GM21447 (cell line): Measurements from ENCODE around the gene DNAH2.

Experiments
- ATAC-seq: cut with Tn5 transposase; IDR thresholded peaks from one replicate; pipeline ENCODE4 v1.9.1; 2021; ENCODE audit not compliant: unreplicated experiment

DNAH2 gene

GRCh38 chr17:7703584-7704479 lies 13.7 kb upstream of the DNAH2 start:
- ATAC-seq = no peak

- ATAC-seq = no peak
Measured at GRCh38 chr17:7704601-7705268, 12.8 kb upstream of the DNAH2 start, which contains the start of gene EFNB3. EFNB3 (plus strand) TSS chr17:7705202; CDS start chr17:7705599, 397 bp downstream.

- no peak for ATAC-seq
Measured at GRCh38 chr17:7705269-7706255, 12.0 kb upstream of the DNAH2 start.

GRCh38 chr17:7706631-7707354 lies 10.8 kb upstream of the DNAH2 start:
- ATAC-seq = no peak

- no peak for ATAC-seq
Measured at GRCh38 chr17:7707446-7707845, 10.1 kb upstream of the DNAH2 start.

GRCh38 chr17:7707858-7708750 lies 9.4 kb upstream of the DNAH2 start:
- ATAC-seq = no peak

GRCh38 chr17:7709031-7709430 lies 8.5 kb upstream of the DNAH2 start:
- ATAC-seq = no peak

GRCh38 chr17:7710301-7710700 lies 7.2 kb upstream of the DNAH2 start:
- ATAC-seq = no peak

- ATAC-seq = no peak
Measured at GRCh38 chr17:7711051-7711755, 6.3 kb upstream of the DNAH2 start.

- ATAC-seq = no peak
Measured at GRCh38 chr17:7712111-7712771, 5.3 kb upstream of the DNAH2 start.

- no peak for ATAC-seq
Measured at GRCh38 chr17:7713782-7714181, 3.8 kb upstream of the DNAH2 start.

GRCh38 chr17:7714721-7715594 lies 2.6 kb upstream of the DNAH2 start:
- ATAC-seq = no peak

GRCh38 chr17:7715936-7716886 lies 1.3 kb upstream of the DNAH2 start:
- ATAC-seq = no peak

GRCh38 chr17:7717756-7718350 lies 309 bp downstream of the DNAH2 start:
- ATAC-seq = no peak

- no peak for ATAC-seq
Measured at GRCh38 chr17:7719661-7720060, 2.1 kb downstream of the DNAH2 start.

GRCh38 chr17:7720125-7720524 lies 2.6 kb downstream of the DNAH2 start:
- no peak for ATAC-seq
